HG03354 (cell line): ENCODE data around the gene GNA12.

Source experiments
- ATAC-seq: cut with Tn5 transposase; IDR thresholded peaks from one replicate; pipeline ENCODE4 v1.9.1; 2021; ENCODE audit warnings: mild to moderate bottlenecking; ENCODE audit not compliant: unreplicated experiment, poor library complexity, severe bottlenecking

The GNA12 gene

GRCh38 chr7:2820508-2820934, 23.6 kb downstream of the GNA12 start:
- no peak for ATAC-seq

GRCh38 chr7:2819954-2820397, 24.1 kb downstream of the GNA12 start:
- ATAC-seq = no peak

GRCh38 chr7:2819161-2819953, 24.8 kb downstream of the GNA12 start:
- no peak for ATAC-seq

GRCh38 chr7:2818653-2819052, 25.5 kb downstream of the GNA12 start:
- no peak for ATAC-seq

GRCh38 chr7:2818121-2818520, 26.0 kb downstream of the GNA12 start:
- no peak for ATAC-seq

GRCh38 chr7:2817456-2817855, 26.7 kb downstream of the GNA12 start:
- no peak for ATAC-seq

- no peak for ATAC-seq
Measured at GRCh38 chr7:2815875-2816245, 28.2 kb downstream of the GNA12 start.

- ATAC-seq = no peak
Measured at GRCh38 chr7:2814946-2815874, 28.9 kb downstream of the GNA12 start.

GRCh38 chr7:2814186-2814945, 29.7 kb downstream of the GNA12 start:
- no peak for ATAC-seq

- ATAC-seq = no peak
Measured at GRCh38 chr7:2813350-2814185, 30.5 kb downstream of the GNA12 start.

- no peak for ATAC-seq
Measured at GRCh38 chr7:2812831-2813230, 31.3 kb downstream of the GNA12 start.

- ATAC-seq = no peak
Measured at GRCh38 chr7:2812114-2812487, 32.0 kb downstream of the GNA12 start.

GRCh38 chr7:2811476-2812113, 32.5 kb downstream of the GNA12 start:
- ATAC-seq = no peak

GRCh38 chr7:2810682-2811415, 33.3 kb downstream of the GNA12 start:
- ATAC-seq = no peak

- no peak for ATAC-seq
Measured at GRCh38 chr7:2809903-2810625, 34.0 kb downstream of the GNA12 start.

- ATAC-seq = no peak
Measured at GRCh38 chr7:2808891-2809665, 35.0 kb downstream of the GNA12 start.
